ENCODE data around the gene CD276.

The CD276 gene

DNA sequence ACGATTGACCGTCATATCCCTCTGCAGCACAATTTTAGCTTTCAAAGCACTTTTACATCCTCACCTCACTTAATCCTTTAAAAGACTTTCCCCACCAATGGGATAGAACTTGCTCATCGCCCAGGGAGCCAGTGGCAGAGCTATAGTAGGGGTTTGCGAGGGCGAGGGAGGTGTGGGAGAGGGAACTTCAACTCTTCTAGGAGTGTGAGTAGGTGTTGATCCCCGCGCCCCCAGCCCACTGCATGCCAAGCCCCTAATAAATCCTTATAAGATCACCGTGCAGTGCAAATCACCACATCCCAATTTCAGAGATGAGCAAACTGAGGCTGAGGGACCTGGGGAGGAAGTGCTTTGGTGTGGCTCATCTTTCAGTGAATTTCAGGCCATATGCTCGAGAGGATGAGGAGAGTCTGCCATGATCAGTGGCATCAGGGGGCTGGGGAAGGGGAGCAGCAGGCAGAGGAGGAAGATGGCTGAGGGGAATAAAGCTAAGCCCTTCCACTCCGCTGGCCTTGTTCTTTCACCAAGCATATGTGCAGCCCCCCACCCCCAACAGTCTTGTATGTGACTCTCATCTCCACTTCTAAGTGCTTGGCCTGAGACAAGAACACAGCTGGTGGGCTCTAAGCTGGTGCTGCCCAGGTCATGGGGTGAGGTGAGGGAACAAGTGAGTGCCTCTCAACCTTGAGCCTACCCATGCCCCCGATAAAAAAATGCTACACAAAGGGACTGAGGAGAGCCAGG, 63.8 kb downstream of the CD276 start:
- DNase-seq (ENCODE audit: low spot score), result no peak

DNA sequence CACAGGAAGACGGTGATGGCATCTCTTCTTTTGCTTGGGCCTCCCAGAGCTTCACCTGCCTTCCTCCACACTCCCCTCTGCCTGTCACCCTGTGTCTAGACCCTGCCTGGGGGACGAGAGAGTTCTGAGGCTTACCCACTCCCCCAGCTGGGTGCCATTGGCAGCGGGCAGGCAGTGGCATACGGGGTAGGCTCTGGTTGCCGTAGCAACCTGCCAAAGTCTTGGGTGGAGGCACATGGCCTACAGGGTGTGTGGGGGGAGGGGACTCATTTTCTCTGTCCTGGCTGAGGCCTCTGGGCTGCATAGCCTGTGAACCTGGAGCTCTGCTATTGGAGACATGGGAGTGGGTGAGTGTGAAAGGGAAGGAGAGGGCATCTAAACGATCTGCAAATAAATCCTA, 64.5 kb downstream of the CD276 start:
- no peak for DNase-seq (ENCODE audit: low spot score)

GRCh38 chr15:73749533-73749932, 65.3 kb downstream of the CD276 start:
- no peak for DNase-seq (ENCODE audit: low spot score)

- no peak for DNase-seq (ENCODE audit: low spot score)
These were observed 65.8 kb downstream of the CD276 start for GRCh38 chr15:73749971-73750370.

DNA sequence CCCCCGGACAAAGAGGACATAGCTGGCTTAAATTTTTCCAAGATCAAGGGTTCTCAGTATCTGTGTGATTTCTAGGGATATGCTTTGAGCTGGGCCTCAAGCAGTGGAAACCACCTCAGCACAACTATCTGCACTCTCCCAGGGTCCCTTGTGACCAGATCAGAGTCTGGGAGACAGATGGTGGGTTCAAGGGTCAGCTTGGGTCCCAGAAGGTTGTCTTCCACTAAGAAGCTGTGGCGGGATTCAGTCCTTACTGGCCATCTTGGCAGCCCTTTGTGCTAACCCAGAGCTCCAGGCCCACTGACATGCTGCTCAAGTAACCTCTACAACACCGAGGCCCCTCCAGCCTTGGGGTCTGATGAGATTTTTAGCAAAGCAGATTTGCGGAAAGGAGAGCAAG, 66.3 kb downstream of the CD276 start:
- DNase-seq (ENCODE audit: low spot score), result no peak

DNA sequence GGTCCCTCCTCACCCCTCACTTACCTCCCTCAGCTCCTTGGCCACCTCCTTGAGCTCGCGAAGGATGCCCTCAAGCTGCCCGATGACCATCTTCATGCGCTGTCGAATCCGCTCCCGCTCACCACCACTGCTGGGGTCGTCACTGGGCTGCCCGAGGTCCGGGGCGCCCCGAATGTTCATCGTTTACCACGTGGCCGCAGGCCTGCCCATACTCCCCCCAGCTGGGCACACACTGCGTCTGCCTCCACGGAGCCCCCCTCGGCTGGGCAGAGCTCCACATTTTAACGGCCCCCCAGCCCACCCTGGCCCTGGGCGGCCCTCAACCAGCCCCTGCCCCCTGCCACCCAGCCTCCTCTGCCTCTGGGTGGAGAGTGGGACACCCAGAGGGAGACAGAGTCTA, 66.8 kb downstream of the CD276 start:
- no peak for DNase-seq (ENCODE audit: low spot score)

GRCh38 chr15:73751511-73751898, 67.3 kb downstream of the CD276 start:
- no peak for DNase-seq (ENCODE audit: low spot score)

DNA sequence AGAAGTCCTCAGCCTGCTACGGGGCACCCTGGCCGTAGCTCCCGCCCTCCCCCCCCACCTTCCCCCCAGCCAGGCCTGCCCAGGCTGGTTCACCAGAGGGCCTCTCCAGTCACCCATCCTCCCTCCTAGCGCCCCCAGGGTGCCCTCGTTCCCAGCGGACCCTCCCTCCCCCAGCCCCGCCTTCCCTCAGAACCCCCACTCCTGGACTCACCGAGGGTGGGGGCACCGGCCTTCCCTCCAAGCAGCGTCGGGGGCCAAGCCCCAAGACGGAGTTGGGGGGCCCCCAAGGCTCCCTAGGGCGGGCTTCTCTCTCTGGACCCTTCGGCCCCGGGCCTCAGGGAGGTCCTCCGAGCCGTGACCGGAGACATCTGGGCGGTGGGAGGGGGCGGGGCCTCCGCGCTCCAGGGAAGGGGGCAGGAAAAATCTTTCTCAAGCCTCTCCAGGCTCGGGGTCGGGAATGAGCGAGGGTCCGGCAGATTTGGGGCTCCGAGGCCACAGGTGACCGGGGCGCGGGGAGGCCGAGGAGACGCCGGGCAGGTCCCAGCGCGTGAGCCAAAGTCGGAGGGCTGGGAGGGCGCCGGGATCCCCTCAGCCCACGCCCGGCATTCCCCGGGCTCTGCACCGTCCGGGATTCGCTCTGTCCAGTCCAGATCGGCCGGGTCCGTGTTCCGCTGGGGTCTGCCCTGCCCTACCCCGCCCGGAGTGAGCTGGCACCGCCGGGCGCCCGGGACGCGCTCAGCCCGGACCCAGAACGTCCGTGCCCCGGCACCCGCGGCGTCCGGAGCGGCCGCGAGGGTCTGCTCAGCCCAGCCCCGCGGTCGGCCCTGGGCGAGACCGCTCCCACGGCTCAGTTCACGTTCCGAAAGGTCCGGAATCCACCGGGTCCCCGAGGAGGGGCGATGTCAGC, 68.0 kb downstream of the CD276 start:
- DNase-seq (ENCODE audit: low spot score), result no peak

DNA sequence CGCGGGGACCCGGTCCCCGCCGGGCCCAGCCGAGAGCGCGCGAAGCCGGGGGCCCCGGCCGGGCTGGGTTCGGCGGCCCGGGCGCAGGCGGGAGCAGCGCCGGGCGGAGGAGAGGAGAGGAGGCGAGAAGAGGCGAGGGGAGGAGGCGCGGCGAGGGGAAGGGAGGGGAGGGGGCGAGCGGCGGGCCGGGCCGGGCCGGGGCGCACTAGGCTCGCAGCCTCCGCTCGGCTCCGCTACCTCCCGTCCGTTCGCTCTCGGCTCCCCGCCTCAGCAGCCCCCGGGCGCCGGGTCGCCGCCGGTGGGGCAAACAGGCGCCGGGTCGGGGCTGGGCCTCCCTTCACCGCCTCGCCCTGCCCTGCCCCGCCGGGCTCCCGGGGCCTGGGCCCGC, 68.6 kb downstream of the CD276 start:
- DNase-seq (ENCODE audit: low spot score), result no peak

- no peak for DNase-seq (ENCODE audit: low spot score)
These were observed 69.3 kb downstream of the CD276 start, which contains the start of gene INSYN1 for GRCh38 chr15:73753250-73754130. Gene INSYN1 (minus strand): TSS chr15:73753351. CDS start chr15:73751130, 2,221 bp downstream.

- DNase-seq (ENCODE audit: low spot score), result no peak
These were observed 70.3 kb downstream of the CD276 start for GRCh38 chr15:73754461-73754860.

DNA sequence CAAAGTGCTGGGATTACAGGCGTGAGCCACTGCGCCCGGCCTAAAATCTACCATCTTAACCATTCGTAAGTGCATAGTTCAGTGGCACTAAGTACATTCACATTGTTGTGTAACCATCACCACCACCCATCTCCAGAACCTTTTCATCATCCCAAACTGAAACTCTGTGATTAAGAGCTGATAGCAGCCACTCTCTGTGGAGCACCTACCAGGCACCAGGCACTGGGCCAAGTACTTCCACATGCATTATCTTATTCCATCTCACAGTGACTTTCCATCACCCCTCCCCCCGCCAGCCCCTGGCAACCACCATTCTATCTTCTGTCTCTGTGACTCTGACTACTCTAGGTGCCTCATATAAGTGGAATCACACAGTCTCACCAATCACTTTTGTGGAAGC, 71.3 kb downstream of the CD276 start:
- no peak for DNase-seq (ENCODE audit: low spot score)

DNA sequence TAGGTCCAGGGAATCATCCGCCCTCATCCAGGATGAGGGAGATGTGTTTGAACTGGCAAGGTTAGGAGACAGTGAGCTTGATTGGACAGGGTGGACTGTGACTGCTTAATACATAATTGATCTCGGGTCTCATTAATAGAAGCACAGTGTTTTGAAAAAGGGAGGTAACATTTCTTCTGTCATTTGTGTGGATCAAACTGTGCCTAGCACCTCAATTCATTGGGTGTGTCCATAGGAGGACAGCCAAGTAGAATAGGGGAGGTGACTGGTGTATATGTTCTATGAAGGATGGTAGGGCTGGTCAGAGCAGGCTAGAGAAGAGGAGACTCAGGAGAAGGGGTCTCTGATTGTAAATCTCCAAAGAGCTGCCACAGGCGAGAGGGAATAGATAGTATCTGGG, 71.8 kb downstream of the CD276 start:
- no peak for DNase-seq (ENCODE audit: low spot score)

DNA sequence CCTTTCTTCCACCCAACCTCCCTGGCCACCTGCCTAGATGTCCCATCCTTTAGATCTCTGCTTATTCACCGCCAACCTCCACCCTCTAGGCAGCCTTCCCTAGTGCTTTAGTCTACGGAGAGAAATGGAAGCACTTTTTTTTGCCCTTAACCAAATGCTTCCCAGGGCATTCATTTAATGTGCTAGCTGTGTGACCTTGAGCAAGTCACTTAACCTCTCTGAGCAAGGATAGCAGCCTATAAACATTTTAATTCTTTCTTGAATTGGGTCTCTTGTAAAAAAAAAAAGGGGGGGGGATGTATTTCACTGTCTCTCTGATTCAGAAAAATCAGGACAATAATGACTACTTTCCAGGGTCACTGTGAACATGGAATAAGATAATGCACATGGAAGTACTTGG, 72.2 kb downstream of the CD276 start:
- no peak for DNase-seq (ENCODE audit: low spot score)

DNA sequence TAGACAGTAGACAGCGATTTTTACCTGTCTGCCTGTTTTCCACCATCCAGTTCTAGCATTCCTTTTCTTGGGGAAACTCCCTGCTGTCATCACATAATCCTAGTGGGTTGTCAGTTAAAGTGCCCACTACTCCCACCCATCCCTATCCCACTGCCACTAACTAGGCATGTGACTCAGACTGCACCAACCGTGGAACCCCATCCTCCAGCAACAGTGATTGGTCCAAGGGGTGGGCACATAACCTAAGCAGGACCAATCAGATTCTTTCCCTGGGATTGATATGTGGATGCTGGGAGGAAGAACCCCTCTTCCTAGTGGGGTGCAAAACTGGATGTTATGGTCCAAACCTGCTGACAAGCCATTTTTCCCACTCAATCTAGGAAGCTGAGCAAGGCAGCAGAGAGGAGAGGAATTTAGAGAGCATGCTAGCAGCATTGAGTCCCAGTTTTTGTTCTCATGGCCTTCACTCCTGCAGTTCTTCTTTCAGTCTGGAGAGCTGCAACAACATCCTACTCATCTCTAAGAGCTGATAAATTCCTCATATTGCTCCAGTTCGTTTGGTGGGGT, 72.8 kb downstream of the CD276 start:
- DNase-seq (ENCODE audit: low spot score), result no peak

- no peak for DNase-seq (ENCODE audit: low spot score)
These were observed 73.4 kb downstream of the CD276 start for GRCh38 chr15:73757571-73757970.

- DNase-seq (ENCODE audit: low spot score), result no peak
These were observed 74.3 kb downstream of the CD276 start for GRCh38 chr15:73758461-73758860.

DNA sequence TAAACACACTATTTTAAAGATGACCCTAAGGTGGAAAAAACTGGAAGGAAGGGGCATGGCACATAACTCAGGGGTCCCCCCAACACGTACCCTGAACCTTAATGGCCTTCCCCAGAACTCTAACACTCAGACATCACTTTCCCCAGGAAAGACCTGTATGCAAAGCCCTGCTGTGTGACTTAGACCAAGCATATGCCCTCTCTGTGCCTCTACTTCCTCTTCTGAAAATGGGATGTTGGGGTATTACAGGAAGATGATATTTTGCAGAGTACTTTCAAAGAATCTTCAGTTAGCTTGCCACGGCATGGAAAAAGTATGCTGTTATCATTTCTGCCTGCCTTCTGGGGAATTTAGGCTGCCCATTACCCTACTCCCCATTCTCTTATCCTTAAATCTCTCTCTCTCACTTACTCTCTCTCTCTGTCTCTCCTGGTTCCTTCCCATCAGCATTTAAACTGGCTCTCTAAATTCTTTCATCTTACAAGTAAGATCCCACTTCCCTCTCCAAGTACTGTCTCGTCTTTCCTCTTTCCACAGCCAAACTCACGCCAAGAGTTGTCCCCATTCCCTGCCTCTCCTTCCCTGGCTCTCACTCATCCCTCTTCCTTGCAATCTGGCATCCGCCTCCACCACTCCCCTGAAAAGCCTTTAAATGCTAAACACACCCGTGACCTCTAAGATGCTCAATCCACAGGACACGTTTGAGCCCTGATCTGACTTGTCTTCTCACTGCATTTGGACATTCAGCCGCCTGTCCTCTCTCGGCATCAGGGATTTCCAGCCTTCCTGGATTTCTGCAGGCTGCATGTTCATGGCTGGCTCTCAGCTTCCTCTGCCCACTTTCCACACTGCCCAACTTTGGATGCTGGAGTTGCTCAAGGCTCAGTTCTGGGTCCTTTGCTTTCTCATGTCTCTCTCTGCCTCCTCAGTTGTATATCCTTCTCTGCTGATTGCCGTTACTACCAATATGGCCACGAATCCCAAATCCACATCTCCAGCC, 76.4 kb downstream of the CD276 start:
- DNase-seq (ENCODE audit: low spot score), result no peak

DNA sequence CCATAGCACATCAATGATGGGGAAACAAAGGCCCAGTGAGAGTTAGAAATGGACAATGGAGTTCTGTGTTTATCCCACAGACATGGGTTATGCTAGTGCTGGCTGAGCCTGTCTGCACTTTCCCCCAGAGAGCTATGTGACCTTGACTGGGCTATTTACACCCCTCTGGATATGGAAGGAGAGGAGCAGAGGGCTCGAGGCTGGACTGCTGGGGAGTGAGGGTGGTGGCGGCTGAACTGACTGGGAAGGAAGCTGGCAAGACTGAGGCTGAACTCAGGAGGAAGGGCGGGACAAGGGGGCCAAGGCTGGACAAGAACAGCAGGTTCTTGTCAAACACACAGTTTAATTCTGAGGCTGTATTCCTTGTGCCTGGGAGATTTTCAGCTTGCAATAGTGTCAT, 79.7 kb downstream of the CD276 start:
- no peak for DNase-seq (ENCODE audit: low spot score)

All from putamen (tissue), 1 donor.